HCT116 (cell line): Measurements from ENCODE around the gene TTC39C. TPM values are rescaled to one million over a fixed set of nuclear protein-coding genes. Genes with fewer than 3 reads are reported as not detected.

ENCODE experiments used
- ATAC-seq: fragments of 200-7000 bp; cut with Tn5 transposase; 2 replicates; pipeline ENCODE4 v1.9.1; 2020; ENCODE audit warnings: mild to moderate bottlenecking, moderate library complexity
- BruUV-seq: library from RNA; stranded (reverse); fragments of 400-500 nt; replicated peaks from 2 replicates; lab custom pipeline; 2021; lab: Mats Ljungman, UMichigan
- CTCF ChIA-PET: fragments of 300-600 bp; sonication (Branson Sonifier 250); formaldehyde crosslinking; loops from one replicate; lab custom pipeline; 2021; ENCODE audit warnings: antibody characterized with exemption; lab: Charles Lee
- POLR2A ChIA-PET: fragments of 300-600, 350-600 bp; sonication (Branson Sonifier 250); formaldehyde crosslinking; loops from one replicate; lab custom pipeline; 2021; ENCODE audit warnings: antibody characterized with exemption; lab: Charles Lee
- RAD21 ChIA-PET, 2 experiments: fragments of 300-600 bp; sonication (Branson Sonifier 250); formaldehyde crosslinking; loops; one replicate each; lab custom pipeline; 2023; ENCODE audit warnings: low total read pairs in 2 of 2; ENCODE audit not compliant: uncharacterized antibody in 2 of 2, unreplicated experiment in 2 of 2, low non-redundant PET in 1 of 2; lab: Charles Lee
- DNase-seq: peaks from one replicate; pipeline ENCODE4 v3.0.0-alpha.2; 2010; ENCODE audit warnings: low read depth, low spot score
- H2AFZ ChIP-seq: fragments of 200-600 bp; shearing (Covaris generic), sonication (generic); 2 replicates; pipeline ENCODE4 v1.6.1; 2017; ENCODE audit warnings: low read depth, mixed run types, mixed read lengths, antibody characterized with exemption, low read length; ENCODE audit not compliant: poor library complexity, severe bottlenecking
- H3K27ac ChIP-seq: 2 replicates; pipeline ENCODE4 v1.5.1; 2012; ENCODE audit warnings: low read depth, low read length
- H3K27me3 ChIP-seq: fragments of 200-600 bp; sonication (generic); 2 replicates; pipeline ENCODE4 v1.6.1; 2016; ENCODE audit warnings: mixed run types, low read length, mixed read lengths; ENCODE audit not compliant: insufficient read depth
- H3K36me3 ChIP-seq, 2 experiments: fragments of 200-500 bp in 1 of 2; fragments of 200-600 bp in 1 of 2; sonication (Bioruptor generic) in 1 of 2; sonication (generic) in 1 of 2; 2 replicates each; pipeline versions ENCODE4 v1.5.1 to v1.6.1; 2014 to 2016; ENCODE audit warnings: low read length in 2 of 2, inconsistent platforms in 1 of 2, mixed read lengths in 1 of 2, mixed run types in 1 of 2; ENCODE audit not compliant: insufficient read depth in 2 of 2, control insufficient read depth in 1 of 2
- H3K4me1 ChIP-seq, 2 experiments: fragments of 200-600 bp in 1 of 2; sonication (generic) in 1 of 2; 2 replicates each; pipeline versions ENCODE4 v1.5.1 to v1.6.1; 2012 to 2017; ENCODE audit warnings: low read length in 2 of 2, inconsistent platforms in 1 of 2, mild to moderate bottlenecking in 1 of 2, mixed read lengths in 1 of 2, mixed run types in 1 of 2, moderate library complexity in 1 of 2; ENCODE audit not compliant: insufficient read depth in 2 of 2, control insufficient read depth in 1 of 2
- H3K4me2 ChIP-seq: fragments of 200-600 bp; sonication (generic); 2 replicates; pipeline ENCODE4 v1.6.1; 2017; ENCODE audit warnings: mixed run types, low read length, mixed read lengths
- H3K4me3 ChIP-seq, 2 experiments: fragments of 200-600 bp in 1 of 2; sonication (generic) in 1 of 2; replicated peaks in 1 of 2; 2 replicates each; pipeline ENCODE4 v1.5.1; 2011 to 2016; ENCODE audit warnings: low read length in 2 of 2, control low read depth in 1 of 2, low read depth in 1 of 2, mild to moderate bottlenecking in 1 of 2, mixed read lengths in 1 of 2, mixed run types in 1 of 2
- H3K79me2 ChIP-seq: fragments of 200-600 bp; sonication (generic); 2 replicates; pipeline ENCODE4 v1.6.1; 2017; ENCODE audit warnings: mild to moderate bottlenecking, mixed run types, low read length, moderate library complexity, mixed read lengths; ENCODE audit not compliant: insufficient read depth
- H3K9ac ChIP-seq: fragments of 200-600 bp; sonication (generic); 2 replicates; pipeline ENCODE4 v1.6.1; 2016; ENCODE audit warnings: low read length, mixed read lengths
- H3K9me2 ChIP-seq: fragments of 200-600 bp; sonication (generic), shearing (Covaris generic); 2 replicates; pipeline ENCODE4 v1.6.1; 2017; ENCODE audit warnings: mixed run types, mild to moderate bottlenecking, moderate library complexity; ENCODE audit not compliant: insufficient read depth
- H3K9me3 ChIP-seq, 2 experiments: fragments of 200-500 bp in 1 of 2; fragments of 200-600 bp in 1 of 2; sonication (Bioruptor generic) in 1 of 2; sonication (generic) in 1 of 2; 2 replicates each; pipeline ENCODE4 v1.6.1; 2014 to 2017; ENCODE audit warnings: low read length in 2 of 2, mixed read lengths in 2 of 2, inconsistent platforms in 1 of 2, low read depth in 1 of 2, mild to moderate bottlenecking in 1 of 2, mixed run types in 1 of 2, moderate library complexity in 1 of 2; ENCODE audit not compliant: control insufficient read depth in 1 of 2, insufficient read depth in 1 of 2
- H4K20me1 ChIP-seq: fragments of 200-600 bp; sonication (generic), shearing (Covaris generic); 2 replicates; pipeline ENCODE4 v1.6.1; 2017; ENCODE audit warnings: mixed run types, mild to moderate bottlenecking, moderate library complexity; ENCODE audit not compliant: insufficient read depth
- CBX3 ChIP-seq: IDR thresholded peaks from 2 replicates; pipeline ENCODE4 v1.6.1; 2012; ENCODE audit warnings: low read depth
- CEBPB ChIP-seq: IDR thresholded peaks from 2 replicates; pipeline ENCODE4 v1.6.1; 2012; ENCODE audit warnings: low read depth
- EGR1 ChIP-seq: IDR thresholded peaks from 2 replicates; pipeline ENCODE4 v1.6.1; 2012; ENCODE audit warnings: low read depth
- ELF1 ChIP-seq: IDR thresholded peaks from 2 replicates; pipeline ENCODE4 v1.6.1; 2012; ENCODE audit warnings: low read depth, borderline replicate concordance
- EZH2 ChIP-seq: fragments of 200-600 bp; sonication (generic); IDR thresholded peaks from 2 replicates; pipeline ENCODE4 v1.6.1; 2017; ENCODE audit warnings: antibody characterized with exemption, mixed run types
- EZH2phosphoT487 ChIP-seq: fragments of 200-600 bp; IDR thresholded peaks from 2 replicates; pipeline ENCODE4 v1.6.1; 2018; ENCODE audit warnings: antibody characterized with exemption, borderline replicate concordance
- FOSL1 ChIP-seq: IDR thresholded peaks from 2 replicates; pipeline ENCODE4 v1.6.1; 2012; ENCODE audit warnings: low read depth
- POLR2A ChIP-seq: IDR thresholded peaks from 2 replicates; pipeline ENCODE4 v1.7.0; 2011; ENCODE audit warnings: borderline replicate concordance; ENCODE audit not compliant: insufficient read depth, insufficient read length; ENCODE audit errors: extremely low read depth
- RAD21 ChIP-seq: IDR thresholded peaks from 2 replicates; pipeline ENCODE4 v1.6.1; 2012; ENCODE audit warnings: low read depth, mild to moderate bottlenecking
- SIN3A ChIP-seq: IDR thresholded peaks from 2 replicates; pipeline ENCODE4 v1.6.1; 2012; ENCODE audit warnings: low read depth
- SRF ChIP-seq: IDR thresholded peaks from 2 replicates; pipeline ENCODE4 v1.6.1; 2012; ENCODE audit warnings: low read depth
- TCF7L2 ChIP-seq: IDR thresholded peaks from 2 replicates; pipeline ENCODE4 v1.7.0; 2011; ENCODE audit warnings: borderline replicate concordance, inconsistent platforms; ENCODE audit not compliant: insufficient read depth, insufficient read length; ENCODE audit errors: extremely low read depth
- ZBTB33 ChIP-seq: IDR thresholded peaks from 2 replicates; pipeline ENCODE4 v1.6.1; 2011; ENCODE audit warnings: mild to moderate bottlenecking, low read length, moderate library complexity; ENCODE audit not compliant: insufficient replicate concordance; ENCODE audit errors: extremely low read depth
- ZFX ChIP-seq: fragments of 450-650 bp; IDR thresholded peaks from 2 replicates; pipeline ENCODE4 v1.6.1; 2017
- ZNF274 ChIP-seq: fragments of 200-500 bp; sonication (Bioruptor generic); IDR thresholded peaks from 2 replicates; pipeline ENCODE4 v1.6.1; 2014; ENCODE audit warnings: mild to moderate bottlenecking, low read depth, low read length, inconsistent platforms
- intact Hi-C: fragments of 100-400 bp; cut with micrococcal nuclease; formaldehyde crosslinking; loops from 2 replicates; pipeline ENCODE4 v1.10.0; 2022
- total RNA-seq: library from RNA; stranded (reverse); gene quantifications from one replicate; pipeline ENCODE4 v1.2.1, GENCODE V29; 2021; ENCODE audit not compliant: unreplicated experiment

TTC39C gene
- total RNA-seq, 1 experiment from 2014 or later = 24.8 TPM

GRCh38 chr18:24104486-24104885, 89.9 kb downstream of the TTC39C start:
- Histone ChIP-seq H3K9me3 (no peaks in the 10 kb centered on the region), H3K4me1 (no peaks in the 10 kb centered on the region), H2AFZ (no peak overlapping the region), H3K9ac (no peak overlapping the region), H3K27ac (no peak overlapping the region), H4K20me1 (no peaks in the 10 kb centered on the region), H3K9me2 (no peaks in the 10 kb centered on the region), H3K4me2 (no peak overlapping the region), H3K36me3 (no peaks in the 10 kb centered on the region), H3K79me2 (no peaks in the 10 kb centered on the region), H3K4me3 (no peak overlapping the region), H3K27me3 (no peaks in the 10 kb centered on the region)
- ATAC-seq = no peak
- CTCF ChIA-PET = no interaction called here
- no TSS peak for BruUV-seq
- POLR2A ChIA-PET = interaction anchor here (0.6 kb wide), 1 partner anchor 167 kb away, joined by 3 read pairs; no protein-coding TSS in a partner anchor
- RAD21 ChIA-PET = no interaction called here
- TF ChIP-seq ZNF274 = no peak
- no peak for TF ChIP-seq CBX3
- no peak for TF ChIP-seq EZH2
- TF ChIP-seq ZFX = no peak
- TF ChIP-seq EZH2phosphoT487 = no peak
- no peak for TF ChIP-seq POLR2A
- DNase-seq = no peak
- intact Hi-C loops = no loop called here

- Histone ChIP-seq H4K20me1 (no peaks in the 10 kb centered on the region), H3K27me3 (no peaks in the 10 kb centered on the region), H3K79me2 (no peaks in the 10 kb centered on the region), H3K36me3 (no peaks in the 10 kb centered on the region), H3K9me2 (no peaks in the 10 kb centered on the region), H3K4me2 (no peak overlapping the region), H3K27ac (no peak overlapping the region), H3K4me3 (no peak overlapping the region), H2AFZ (no peak overlapping the region), H3K4me1 (peaks cover 14 to 19% of the 10 kb centered on the region in 2 experiments), H3K9ac (no peak overlapping the region), H3K9me3 (no peaks in the 10 kb centered on the region)
- BruUV-seq = no TSS peak
- ChIA-PET CTCF (no interaction called here), RAD21 (no interaction called here), POLR2A (no interaction called here)
- DNase-seq = no peak
- ATAC-seq = no peak
- intact Hi-C loops = no loop called here
- TF ChIP-seq TCF7L2 (no peak), SRF (no peak), EZH2 (no peak), ELF1 (no peak), FOSL1 (no peak), RAD21 (no peak), ZNF274 (no peak), EGR1 (no peak), SIN3A (no peak), ZBTB33 (no peak), CEBPB (no peak)
These were observed 94.1 kb downstream of the TTC39C start for GRCh38 chr18:24108641-24109040.
